Muscle layer of colon (tissue), 2 donors: Measurements from ENCODE around the gene CDX2.
"Not testable (repeated sequence)": the region's sequence is repeated elsewhere in the genome, so short reads cannot be mapped to it uniquely, and the experiment has no call there.

ENCODE experiments used
- H3K27ac ChIP-seq: one replicate; pipeline ENCODE4 v1.7.0; 2013; ENCODE audit warnings: low read depth, mild to moderate bottlenecking, low read length, moderate library complexity
- H3K27me3 ChIP-seq, 2 donors: one replicate each; pipeline ENCODE4 v1.7.0; 2013; ENCODE audit warnings: low read length in 2 of 2, mild to moderate bottlenecking in 2 of 2; ENCODE audit not compliant: insufficient read depth in 2 of 2, control insufficient read depth in 1 of 2
- H3K36me3 ChIP-seq: one replicate; pipeline ENCODE4 v1.7.0; 2013; ENCODE audit warnings: mild to moderate bottlenecking, low read length; ENCODE audit not compliant: insufficient read depth
- H3K4me1 ChIP-seq: one replicate; pipeline ENCODE4 v1.7.0; 2013; ENCODE audit warnings: mild to moderate bottlenecking, low read length; ENCODE audit not compliant: insufficient read depth
- H3K4me3 ChIP-seq, 2 donors: one replicate each; pipeline ENCODE4 v1.7.0; 2013; ENCODE audit warnings: low read length in 2 of 2, low read depth in 1 of 2, mild to moderate bottlenecking in 1 of 2, moderate library complexity in 1 of 2
- H3K9ac ChIP-seq: one replicate; pipeline ENCODE4 v1.7.0; 2013; ENCODE audit warnings: low read length
- H3K9me3 ChIP-seq: one replicate; pipeline ENCODE4 v1.7.0; 2013; ENCODE audit warnings: mild to moderate bottlenecking, low read length
- donor health status: abdominal sarcoma.
- donor health status: Adenocarcinoma of cecum.

The CDX2 gene

DNA sequence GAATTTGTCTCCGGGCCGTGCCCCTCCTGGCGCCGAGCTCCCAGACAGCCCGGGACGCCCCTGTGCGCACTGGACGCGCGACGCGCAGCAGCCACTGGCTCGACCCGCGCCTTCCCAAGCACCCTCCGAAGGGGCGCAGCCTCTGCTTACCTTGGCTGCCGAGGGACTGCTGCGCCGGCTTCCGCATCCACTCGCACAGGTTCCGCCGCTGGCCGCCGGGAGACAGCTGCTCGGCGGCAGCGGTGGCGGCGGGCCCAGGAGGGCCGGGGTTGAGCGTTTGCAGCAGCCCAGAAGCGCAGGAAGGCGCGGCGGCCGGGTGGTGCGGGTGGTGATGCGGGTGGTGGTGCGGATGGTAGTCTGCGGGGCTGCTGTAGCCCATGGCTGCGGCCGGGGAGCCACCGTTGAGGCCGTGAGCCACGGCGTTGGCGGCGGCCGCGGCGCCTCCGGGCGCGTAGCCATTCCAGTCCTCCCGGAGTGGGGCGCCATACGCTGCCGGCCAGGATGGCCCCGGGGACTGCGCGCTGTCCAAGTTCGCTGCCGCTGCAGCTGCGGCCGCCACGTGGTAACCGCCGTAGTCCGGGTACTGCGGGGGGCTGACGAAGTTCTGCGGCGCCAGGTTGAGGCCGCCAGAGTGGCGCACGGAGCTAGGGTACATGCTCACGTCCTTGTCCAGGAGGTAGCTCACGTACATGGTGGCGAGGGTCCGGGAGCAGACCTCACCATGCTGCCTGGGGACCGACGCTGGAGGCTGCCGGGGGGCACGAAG is 616 bp downstream of the CDX2 start:
- Histone ChIP-seq H3K27ac (no peak overlapping the region), H3K27me3 (peaks cover 34 to 84% of the 10 kb centered on the region in 2 donors), H3K4me1 (no peaks in the 10 kb centered on the region), H3K9me3 (no peaks in the 10 kb centered on the region), H3K9ac (no peak overlapping the region), H3K36me3 (no peaks in the 10 kb centered on the region), H3K4me3 (no peak overlapping the region)

DNA sequence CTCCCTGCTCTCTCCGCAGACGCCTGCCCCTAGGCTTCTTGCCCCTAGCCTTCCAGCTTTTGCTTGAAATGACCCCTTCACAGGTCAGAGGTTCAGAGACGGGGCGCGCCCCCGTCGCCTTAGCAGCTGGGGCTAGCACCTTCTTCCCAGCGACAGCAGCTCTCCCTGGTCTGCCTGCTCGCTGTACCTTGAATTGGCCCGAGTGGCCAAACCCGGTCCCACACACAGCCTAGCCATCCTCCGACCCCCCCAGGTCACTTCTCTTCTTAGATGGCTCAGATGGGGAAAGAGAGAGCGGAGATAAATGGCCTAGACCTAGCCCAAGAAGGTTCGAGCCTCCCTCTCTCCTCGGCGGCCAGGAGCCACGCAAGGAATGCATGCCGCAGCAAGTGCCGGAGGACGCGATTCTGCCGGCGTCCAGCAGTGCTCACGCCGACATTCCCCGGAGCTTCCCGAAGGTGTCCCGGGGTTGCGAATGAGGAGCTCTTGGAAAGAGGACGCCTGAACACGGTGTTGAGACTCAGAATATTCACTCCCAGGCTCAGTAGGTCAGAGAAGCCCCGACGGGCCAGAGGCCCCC is 1.3 kb downstream of the CDX2 start:
- no peaks in the 10 kb centered on the region for H3K9me3 ChIP-seq
- no peaks in the 10 kb centered on the region for H3K36me3 ChIP-seq
- H3K4me3 ChIP-seq = no peak overlapping the region
- H3K4me1 ChIP-seq = no peaks in the 10 kb centered on the region
- no peak overlapping the region for H3K9ac ChIP-seq
- H3K27me3 ChIP-seq = peaks cover 34 to 84% of the 10 kb centered on the region in 2 donors
- H3K27ac ChIP-seq = no peak overlapping the region

DNA sequence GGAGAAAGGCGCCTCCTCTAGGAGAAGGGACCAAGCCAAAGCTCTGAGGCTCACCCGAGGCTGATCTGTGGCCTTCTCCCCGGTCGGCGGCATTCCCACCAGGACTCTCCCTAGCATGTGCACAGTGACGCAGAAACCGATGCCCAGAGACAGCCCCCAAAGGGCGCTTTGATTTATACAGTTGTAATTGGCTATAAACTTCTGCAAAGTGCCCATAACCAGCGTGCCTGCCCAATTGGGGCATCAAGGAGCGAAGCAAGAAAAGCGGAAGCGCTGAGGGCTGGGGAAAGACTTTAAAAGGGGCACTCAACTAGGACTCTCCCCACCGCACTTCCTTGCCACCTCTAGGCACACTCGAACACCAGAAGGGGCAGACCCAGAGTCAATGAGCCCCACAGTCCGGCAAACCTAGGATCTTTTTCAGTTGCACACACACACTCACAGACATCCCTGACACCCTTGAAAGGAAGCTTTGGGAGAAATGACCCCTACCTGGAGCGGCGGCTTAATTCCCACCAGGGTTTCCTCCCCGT is 1.8 kb downstream of the CDX2 start:
- Histone ChIP-seq H3K9ac (no peak overlapping the region), H3K36me3 (no peaks in the 10 kb centered on the region), H3K9me3 (no peaks in the 10 kb centered on the region), H3K4me3 (no peak overlapping the region), H3K27me3 (peaks cover 34 to 89% of the 10 kb centered on the region in 2 donors), H3K27ac (no peak overlapping the region), H3K4me1 (no peaks in the 10 kb centered on the region)

DNA sequence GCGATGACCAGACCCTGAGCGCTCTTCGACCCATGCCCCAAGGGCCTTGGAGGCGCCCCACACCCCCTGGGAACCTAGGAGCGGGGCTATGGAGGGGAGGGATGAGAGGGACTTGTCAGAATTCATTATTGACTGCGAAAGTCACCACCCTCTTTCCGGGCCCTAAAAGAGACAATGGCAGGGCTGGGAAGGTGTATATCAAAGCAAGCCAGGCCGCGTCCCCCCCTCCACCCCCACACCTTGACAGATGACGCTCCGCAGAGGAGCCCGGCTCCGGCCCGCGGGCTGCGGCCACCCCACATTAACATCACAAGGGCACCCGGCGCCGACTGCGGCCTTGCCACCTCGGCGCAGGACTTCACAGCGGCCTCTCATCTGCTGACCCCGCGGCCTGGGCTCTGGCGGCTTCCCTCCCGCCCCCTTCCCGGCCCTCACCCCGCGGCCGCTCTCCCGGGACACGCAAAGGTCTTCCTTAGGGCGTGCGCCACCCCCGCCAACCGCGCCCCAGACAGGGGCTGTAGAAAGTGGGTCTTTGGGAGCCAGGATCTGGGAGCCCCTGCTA is 2.4 kb downstream of the CDX2 start:
- Histone ChIP-seq H3K4me3 (no peak overlapping the region), H3K27me3 (peaks cover 34 to 86% of the 10 kb centered on the region in 2 donors), H3K36me3 (no peaks in the 10 kb centered on the region), H3K4me1 (no peaks in the 10 kb centered on the region), H3K9me3 (no peaks in the 10 kb centered on the region), H3K9ac (no peak overlapping the region), H3K27ac (no peak overlapping the region)

DNA sequence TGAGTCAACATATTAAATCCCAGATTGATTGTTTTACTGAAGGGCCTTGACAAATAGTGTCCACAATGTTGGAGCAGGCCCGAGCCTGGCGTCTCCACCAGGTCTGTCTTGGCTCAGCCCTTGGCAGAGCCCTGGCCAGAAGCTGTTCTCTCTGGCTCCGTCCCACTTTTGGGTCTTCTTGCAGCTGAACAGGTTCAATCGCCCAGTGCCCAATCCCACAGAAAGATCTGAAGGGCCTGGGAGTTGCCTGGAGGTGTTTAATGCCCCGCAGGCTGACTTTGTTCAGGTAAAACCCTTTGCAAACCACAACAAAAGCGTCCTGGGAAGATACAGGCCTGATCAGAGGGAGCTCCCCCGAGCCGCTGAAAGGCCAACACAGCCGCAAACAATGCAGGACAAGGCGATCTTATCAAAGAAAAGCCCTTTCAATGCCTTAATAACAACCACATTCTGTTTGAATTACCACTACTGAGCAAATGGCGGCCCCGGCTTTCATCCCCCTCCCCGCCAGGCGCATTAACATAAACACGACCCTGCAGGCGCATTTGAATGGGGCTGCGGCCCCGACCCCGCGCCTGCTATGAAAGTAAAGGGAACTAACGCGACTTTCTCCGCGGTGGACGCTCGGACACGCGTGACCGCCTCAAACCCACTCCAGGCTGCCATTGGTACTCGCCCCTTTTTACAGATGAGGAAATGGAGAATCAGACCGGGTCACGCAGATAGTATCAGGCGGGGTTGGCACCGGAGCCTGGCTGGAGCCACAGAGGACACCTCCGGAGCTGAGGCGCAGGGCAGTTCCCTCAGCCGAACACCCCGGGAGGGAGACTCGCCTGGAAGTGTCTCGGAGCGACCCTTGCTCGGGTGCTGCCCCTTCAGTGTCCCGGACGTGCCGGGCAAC is 3.1 kb downstream of the CDX2 start:
- no peak overlapping the region for H3K27ac ChIP-seq
- H3K27me3 ChIP-seq = peaks cover 34 to 86% of the 10 kb centered on the region in 2 donors
- H3K4me1 ChIP-seq = no peaks in the 10 kb centered on the region
- no peak overlapping the region for H3K4me3 ChIP-seq
- H3K36me3 ChIP-seq = no peaks in the 10 kb centered on the region
- no peak overlapping the region for H3K9ac ChIP-seq
- no peaks in the 10 kb centered on the region for H3K9me3 ChIP-seq

DNA sequence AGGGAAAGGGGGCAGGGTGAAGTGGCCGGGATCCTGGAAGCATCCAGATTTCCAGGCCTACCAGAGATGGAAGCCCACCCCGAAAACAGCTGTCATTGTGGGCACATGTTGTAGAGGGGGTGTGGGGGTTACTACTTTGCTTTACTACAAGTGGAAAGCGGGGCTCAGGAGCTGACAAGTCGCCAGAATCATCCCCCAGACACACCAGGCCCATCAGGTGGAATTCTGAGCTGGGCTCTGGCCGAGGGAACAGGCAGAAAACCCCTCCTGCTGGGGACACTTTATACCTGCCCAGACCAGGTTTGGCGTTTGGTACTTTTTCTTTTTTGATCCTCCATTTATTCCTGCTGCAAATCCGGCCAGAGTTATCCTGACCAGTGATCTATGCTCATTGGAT is 3.8 kb downstream of the CDX2 start:
- H3K4me1 ChIP-seq = peaks cover 4% of the 10 kb centered on the region
- no peak overlapping the region for H3K9ac ChIP-seq
- no peak overlapping the region for H3K27ac ChIP-seq
- H3K27me3 ChIP-seq = peaks cover 37 to 86% of the 10 kb centered on the region in 2 donors
- no peaks in the 10 kb centered on the region for H3K9me3 ChIP-seq
- H3K36me3 ChIP-seq = no peaks in the 10 kb centered on the region
- no peak overlapping the region for H3K4me3 ChIP-seq

DNA sequence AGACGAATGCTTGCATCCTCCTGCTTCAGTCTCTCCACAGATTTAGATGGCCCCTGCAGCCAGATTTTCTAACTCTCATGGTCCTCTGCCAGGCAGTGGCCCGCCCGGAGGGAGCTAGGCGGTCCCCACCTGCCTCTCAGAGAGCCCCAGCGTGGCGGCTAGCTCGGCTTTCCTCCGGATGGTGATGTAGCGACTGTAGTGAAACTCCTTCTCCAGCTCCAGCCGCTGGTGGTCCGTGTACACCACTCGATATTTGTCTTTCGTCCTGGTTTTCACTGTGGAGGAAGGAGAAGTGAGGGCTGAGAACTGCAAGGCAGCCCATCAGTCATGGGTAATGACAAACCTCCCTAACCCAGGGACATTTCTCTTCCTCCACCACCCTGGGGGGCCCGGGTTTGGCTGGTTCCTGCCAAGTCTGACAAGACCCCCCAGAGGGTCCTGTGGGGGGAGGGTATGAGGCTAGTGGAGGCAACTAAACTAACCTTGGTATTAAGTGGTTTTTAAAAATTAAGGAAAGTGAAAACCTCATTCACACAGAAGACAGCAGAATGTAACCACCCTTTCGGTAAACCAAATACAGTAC is 4.3 kb downstream of the CDX2 start:
- H3K27me3 ChIP-seq = peaks cover 39 to 86% of the 10 kb centered on the region in 2 donors
- peaks cover 9% of the 10 kb centered on the region for H3K4me1 ChIP-seq
- no peak overlapping the region for H3K4me3 ChIP-seq
- H3K9me3 ChIP-seq = no peaks in the 10 kb centered on the region
- H3K9ac ChIP-seq = no peak overlapping the region
- no peaks in the 10 kb centered on the region for H3K36me3 ChIP-seq
- H3K27ac ChIP-seq = no peak overlapping the region

DNA sequence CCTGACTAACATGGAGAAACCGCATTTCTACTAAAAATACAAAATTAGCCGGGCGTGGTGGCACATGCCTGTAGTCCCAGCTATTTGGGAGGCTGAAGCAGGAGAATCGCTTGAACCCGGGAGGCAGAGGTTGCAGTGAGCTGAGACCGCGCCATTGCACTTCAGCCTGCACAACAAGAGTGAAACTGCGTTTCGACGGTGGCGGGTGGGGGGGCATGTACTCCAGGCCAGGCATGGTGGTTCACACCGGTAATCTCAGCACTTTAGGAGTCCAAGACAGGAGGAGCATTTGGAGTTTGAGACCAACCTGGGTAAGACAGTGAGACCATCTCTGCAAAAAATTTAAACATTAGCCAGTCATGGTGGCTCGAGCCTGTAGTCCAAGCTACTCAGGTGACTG is 4.9 kb downstream of the CDX2 start:
- not testable (repeated sequence) for H3K36me3 ChIP-seq, H3K9ac ChIP-seq, H3K27ac ChIP-seq, H3K4me1 ChIP-seq, H3K4me3 ChIP-seq, H3K9me3 ChIP-seq
- H3K27me3 ChIP-seq = peaks cover 41 to 86% of the 10 kb centered on the region in 2 donors

DNA sequence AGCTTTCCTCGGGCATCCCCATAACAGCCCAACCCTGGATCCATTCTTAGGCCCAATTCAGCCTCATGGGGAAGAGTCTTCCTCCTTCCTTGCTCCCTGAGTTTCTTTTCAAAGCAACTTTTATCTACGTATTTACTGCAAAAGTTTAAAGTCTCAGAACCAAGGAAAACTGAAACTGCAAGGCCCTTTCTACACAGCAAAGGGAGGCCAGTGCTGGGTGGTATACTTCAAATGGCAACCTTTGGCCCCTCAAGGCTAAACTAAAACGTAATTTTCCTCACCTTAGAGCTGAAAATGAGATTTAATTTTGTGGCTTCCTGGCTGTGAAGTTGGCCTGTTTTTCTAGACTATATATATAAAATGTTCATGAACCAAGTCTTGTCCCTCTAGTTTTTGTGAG is 5.6 kb downstream of the CDX2 start:
- Histone ChIP-seq H3K4me3 (no peak overlapping the region), H3K27ac (no peak overlapping the region), H3K36me3 (no peaks in the 10 kb centered on the region), H3K27me3 (peaks cover 41 to 86% of the 10 kb centered on the region in 2 donors), H3K4me1 (peaks cover 9% of the 10 kb centered on the region), H3K9ac (no peak overlapping the region), H3K9me3 (no peaks in the 10 kb centered on the region)

DNA sequence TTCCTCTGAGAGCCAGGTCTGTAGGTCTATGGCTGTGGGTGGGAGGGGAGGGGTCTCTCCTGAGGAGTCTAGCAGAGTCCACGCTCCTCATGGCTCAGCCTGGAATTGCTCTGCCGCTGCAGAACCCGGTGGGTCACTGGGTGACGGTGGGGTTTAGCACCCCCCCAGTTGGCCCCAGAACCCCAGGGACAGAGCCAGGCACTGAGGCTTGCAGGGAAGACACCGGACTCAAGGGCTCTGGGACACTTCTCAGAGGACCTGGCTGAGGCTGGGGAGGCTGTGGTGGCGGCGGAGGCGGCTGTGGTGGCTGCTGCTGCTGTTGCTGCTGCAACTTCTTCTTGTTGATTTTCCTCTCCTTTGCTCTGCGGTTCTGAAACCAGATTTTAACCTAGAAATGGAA is 6.1 kb downstream of the CDX2 start:
- Histone ChIP-seq H3K4me1 (peaks cover 9% of the 10 kb centered on the region), H3K4me3 (no peak overlapping the region), H3K9me3 (no peaks in the 10 kb centered on the region), H3K9ac (no peak overlapping the region), H3K27ac (no peak overlapping the region), H3K27me3 (peaks cover 43 to 86% of the 10 kb centered on the region in 2 donors), H3K36me3 (no peaks in the 10 kb centered on the region)
